Astrocyte (in vitro differentiated cells and primary cell): ENCODE results near the gene UBE2C.

Experiments
- EZH2 ChIP-seq: IDR thresholded peaks from 2 replicates; pipeline ENCODE4 v1.6.1; 2012; ENCODE audit warnings: mild to moderate bottlenecking, low read length, inconsistent platforms; ENCODE audit not compliant: insufficient read depth
- TF ChIP-seq, protein P1 (sequence below): IDR thresholded peaks from 2 replicates; pipeline ENCODE4 v1.5.1; 2011; ENCODE audit warnings: low read depth, mild to moderate bottlenecking, inconsistent platforms, low read length, moderate library complexity; ENCODE audit not compliant: insufficient read depth

DNA sequence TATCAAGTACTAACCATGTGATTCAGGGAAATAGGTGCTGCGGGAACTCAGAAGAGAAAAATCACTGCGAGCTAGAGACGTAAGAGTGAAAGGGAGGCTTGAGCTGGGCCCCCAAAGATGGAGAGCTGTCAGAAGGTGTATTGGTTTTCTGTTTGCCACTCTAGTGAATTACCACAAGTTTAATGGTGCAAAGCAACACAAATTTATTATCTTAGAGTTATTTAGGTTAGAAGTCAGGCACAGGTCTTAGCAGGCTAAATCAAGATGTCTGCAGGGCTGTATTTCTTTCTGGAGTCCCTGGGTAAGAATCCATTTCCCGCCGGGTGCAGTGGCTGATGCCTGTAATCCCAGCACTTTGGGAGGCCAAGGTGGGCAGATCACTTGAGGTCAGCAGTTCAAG lies 47.5 kb downstream of the UBE2C start:
- no peak for TF ChIP-seq EZH2
- TF ChIP-seq, protein P1, sequence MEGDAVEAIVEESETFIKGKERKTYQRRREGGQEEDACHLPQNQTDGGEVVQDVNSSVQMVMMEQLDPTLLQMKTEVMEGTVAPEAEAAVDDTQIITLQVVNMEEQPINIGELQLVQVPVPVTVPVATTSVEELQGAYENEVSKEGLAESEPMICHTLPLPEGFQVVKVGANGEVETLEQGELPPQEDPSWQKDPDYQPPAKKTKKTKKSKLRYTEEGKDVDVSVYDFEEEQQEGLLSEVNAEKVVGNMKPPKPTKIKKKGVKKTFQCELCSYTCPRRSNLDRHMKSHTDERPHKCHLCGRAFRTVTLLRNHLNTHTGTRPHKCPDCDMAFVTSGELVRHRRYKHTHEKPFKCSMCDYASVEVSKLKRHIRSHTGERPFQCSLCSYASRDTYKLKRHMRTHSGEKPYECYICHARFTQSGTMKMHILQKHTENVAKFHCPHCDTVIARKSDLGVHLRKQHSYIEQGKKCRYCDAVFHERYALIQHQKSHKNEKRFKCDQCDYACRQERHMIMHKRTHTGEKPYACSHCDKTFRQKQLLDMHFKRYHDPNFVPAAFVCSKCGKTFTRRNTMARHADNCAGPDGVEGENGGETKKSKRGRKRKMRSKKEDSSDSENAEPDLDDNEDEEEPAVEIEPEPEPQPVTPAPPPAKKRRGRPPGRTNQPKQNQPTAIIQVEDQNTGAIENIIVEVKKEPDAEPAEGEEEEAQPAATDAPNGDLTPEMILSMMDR, result no peak
